T1000 (cell line): ENCODE measurements around the gene MAPKBP1.
A peak's percentile ranks its signal among the peaks of the same experiment; 100 is the strongest.
"Not testable (repeated sequence)": the region's sequence is repeated elsewhere in the genome, so short reads cannot be mapped to it uniquely, and the experiment has no call there.

ENCODE experiments used
- DNase-seq: peaks from one replicate; lab custom pipeline; 2025; ENCODE audit warnings: mixed read lengths; lab: John Stamatoyannopoulos, UW

The MAPKBP1 gene

GRCh38 chr15:41774062-41774881, at the start of gene MAPKBP1:
MAPKBP1 (plus strand) TSS chr15:41774484; CDS start chr15:41775276, 792 bp downstream.
- DNase-seq, result peak; percentile 97

GRCh38 chr15:41727143-41727542, 47.1 kb upstream of the MAPKBP1 start:
- no peak for DNase-seq

- not testable (repeated sequence) for DNase-seq
These were observed 46.2 kb upstream of the MAPKBP1 start for GRCh38 chr15:41728061-41728460.

- no peak for DNase-seq
These were observed 43.7 kb upstream of the MAPKBP1 start for GRCh38 chr15:41730543-41730942.

- DNase-seq, result no peak
These were observed 41.8 kb upstream of the MAPKBP1 start for GRCh38 chr15:41732483-41732882.

- DNase-seq, result no peak
These were observed 40.2 kb upstream of the MAPKBP1 start for GRCh38 chr15:41734079-41734478.

- DNase-seq, result no peak
These were observed 39.2 kb upstream of the MAPKBP1 start for GRCh38 chr15:41735046-41735445.

- not testable (repeated sequence) for DNase-seq
These were observed 38.8 kb upstream of the MAPKBP1 start for GRCh38 chr15:41735492-41735891.

- no peak for DNase-seq
These were observed 27.5 kb upstream of the MAPKBP1 start for GRCh38 chr15:41746802-41747201.

- no peak for DNase-seq
These were observed 18.1 kb upstream of the MAPKBP1 start for GRCh38 chr15:41756198-41756597.

- no peak for DNase-seq
These were observed 1.5 kb upstream of the MAPKBP1 start for GRCh38 chr15:41772720-41773331.

GRCh38 chr15:41773332-41773728, 954 bp upstream of the MAPKBP1 start:
- no peak for DNase-seq

GRCh38 chr15:41773729-41774061, 589 bp upstream of the MAPKBP1 start:
- no peak for DNase-seq

GRCh38 chr15:41774882-41775417, 666 bp downstream of the MAPKBP1 start:
- DNase-seq, result no peak

GRCh38 chr15:41775651-41776050, 1.4 kb downstream of the MAPKBP1 start:
- DNase-seq, result no peak

- no peak for DNase-seq
These were observed 3.2 kb downstream of the MAPKBP1 start for GRCh38 chr15:41777421-41777973.

- no peak for DNase-seq
These were observed 4.2 kb downstream of the MAPKBP1 start for GRCh38 chr15:41778521-41778920.

GRCh38 chr15:41779662-41780157, 5.4 kb downstream of the MAPKBP1 start:
- no peak for DNase-seq

- no peak for DNase-seq
These were observed 6.0 kb downstream of the MAPKBP1 start for GRCh38 chr15:41780266-41780665.

GRCh38 chr15:41780727-41781126, 6.4 kb downstream of the MAPKBP1 start:
- DNase-seq, result no peak

GRCh38 chr15:41782371-41783282, 8.3 kb downstream of the MAPKBP1 start:
- no peak for DNase-seq

- no peak for DNase-seq
These were observed 9.0 kb downstream of the MAPKBP1 start for GRCh38 chr15:41783296-41783695.
